Measurements from ENCODE around the gene PARP11.
A peak's percentile ranks its signal among the peaks of the same experiment; 100 is the strongest.

Gene PARP11

GRCh38 chr12:3827301-3828000 is 45.7 kb downstream of the PARP11 start:
- no peak for DNase-seq (ENCODE audit: low read depth in 2 of 3, low spot score in 1 of 3)

- DNase-seq (ENCODE audit: low read depth in 2 of 3, low spot score in 1 of 3) = no peak
Measured at GRCh38 chr12:3821441-3821840, 51.8 kb downstream of the PARP11 start.

- no peak for DNase-seq (ENCODE audit: low read depth in 2 of 3, low spot score in 1 of 3)
Measured at GRCh38 chr12:3820122-3820521, 53.1 kb downstream of the PARP11 start.

GRCh38 chr12:3816266-3816665 is 56.9 kb downstream of the PARP11 start:
- DNase-seq (ENCODE audit: low read depth in 2 of 3, low spot score in 1 of 3) = no peak

- DNase-seq (ENCODE audit: low read depth in 2 of 3, low spot score in 1 of 3) = no peak
Measured at GRCh38 chr12:3815094-3815766, 58.0 kb downstream of the PARP11 start.

GRCh38 chr12:3810540-3810939 is 62.7 kb downstream of the PARP11 start:
- no peak for DNase-seq (ENCODE audit: low read depth in 2 of 3, low spot score in 1 of 3)

- DNase-seq (ENCODE audit: low read depth in 2 of 3, low spot score in 1 of 3) = no peak
Measured at GRCh38 chr12:3810016-3810370, 63.2 kb downstream of the PARP11 start.

- DNase-seq (ENCODE audit: low read depth in 2 of 3, low spot score in 1 of 3) = no peak
Measured at GRCh38 chr12:3809357-3810015, 63.7 kb downstream of the PARP11 start.

- DNase-seq (ENCODE audit: low read depth in 2 of 3, low spot score in 1 of 3) = no peak
Measured at GRCh38 chr12:3805077-3805476, 68.1 kb downstream of the PARP11 start.

GRCh38 chr12:3803865-3804472 is 69.2 kb downstream of the PARP11 start:
- peak; percentile 41 to 70 (median 64) for DNase-seq (ENCODE audit: low read depth in 2 of 3, low spot score in 1 of 3)

GRCh38 chr12:3802721-3803120 is 70.5 kb downstream of the PARP11 start:
- no peak for DNase-seq (ENCODE audit: low read depth in 2 of 3, low spot score in 1 of 3)

- no peak for DNase-seq (ENCODE audit: low read depth in 2 of 3, low spot score in 1 of 3)
Measured at GRCh38 chr12:3797531-3798048, 75.6 kb downstream of the PARP11 start.

- DNase-seq (ENCODE audit: low read depth in 2 of 3, low spot score in 1 of 3) = no peak
Measured at GRCh38 chr12:3795492-3796133, 77.6 kb downstream of the PARP11 start.

- DNase-seq (ENCODE audit: low read depth in 2 of 3, low spot score in 1 of 3) = no peak
Measured at GRCh38 chr12:3795066-3795465, 78.1 kb downstream of the PARP11 start.

- no peak for DNase-seq (ENCODE audit: low read depth in 2 of 3, low spot score in 1 of 3)
Measured at GRCh38 chr12:3792623-3793288, 80.4 kb downstream of the PARP11 start.

- DNase-seq (ENCODE audit: low read depth in 2 of 3, low spot score in 1 of 3) = no peak
Measured at GRCh38 chr12:3791256-3791874, 81.8 kb downstream of the PARP11 start.

- no peak for DNase-seq (ENCODE audit: low read depth in 2 of 3, low spot score in 1 of 3)
Measured at GRCh38 chr12:3790642-3791041, 82.6 kb downstream of the PARP11 start.

GRCh38 chr12:3789838-3790237 is 83.4 kb downstream of the PARP11 start:
- no peak for DNase-seq (ENCODE audit: low read depth in 2 of 3, low spot score in 1 of 3)

GRCh38 chr12:3777206-3777809 is 95.9 kb downstream of the PARP11 start:
- no peak for DNase-seq (ENCODE audit: low read depth in 2 of 3, low spot score in 1 of 3)
